Peyer's patch (tissue), 4 donors: ENCODE data around the gene MYO9A. TPM values are rescaled to one million over a fixed set of nuclear protein-coding genes. Genes with fewer than 3 reads are reported as not detected.

Source experiments
- DNase-seq, 3 donors: peaks; one replicate each; pipeline ENCODE4 v3.0.0-alpha.2; 2017 to 2019
- H3K27ac ChIP-seq, 4 donors: fragments of 200-600 bp; sonication (generic); one replicate each; pipeline ENCODE4 v1.5.1; 2016 to 2019
- H3K27me3 ChIP-seq, 2 donors: fragments of 200-600 bp; sonication (generic); one replicate each; pipeline ENCODE4 v1.5.1; 2019
- H3K36me3 ChIP-seq, 3 donors: fragments of 200-600 bp; sonication (generic); one replicate each; pipeline ENCODE4 v1.5.1; 2016 to 2019
- H3K4me1 ChIP-seq, 4 donors: fragments of 200-600 bp; sonication (generic); one replicate each; pipeline ENCODE4 v1.5.1; 2016 to 2019
- H3K4me3 ChIP-seq, 4 donors: fragments of 200-600 bp; sonication (generic); 1 replicate in 3 of 4; 2 replicates in 1 of 4; pipeline ENCODE4 v1.5.1; 2016 to 2019; ENCODE audit warnings: mild to moderate bottlenecking in 1 of 4
- H3K9me3 ChIP-seq, 4 donors: fragments of 200-600 bp; sonication (generic); one replicate each; pipeline ENCODE4 v1.5.1; 2016 to 2019; ENCODE audit warnings: mild to moderate bottlenecking in 1 of 4
- CTCF ChIP-seq, 6 experiments: fragments of 450-650 bp in 4 of 6; fragments of 200-600 bp in 2 of 6; sonication (generic) in 1 of 6; IDR thresholded peaks; one replicate each; pipeline ENCODE4 v1.5.1; 2017 to 2019; ENCODE audit warnings: antibody characterized with exemption in 6 of 6, mild to moderate bottlenecking in 3 of 6, moderate library complexity in 1 of 6
- POLR2A ChIP-seq, 2 donors: fragments of 450-650 bp; IDR thresholded peaks; one replicate each; pipeline ENCODE4 v1.5.1; 2017; ENCODE audit warnings: antibody characterized with exemption in 2 of 2, mild to moderate bottlenecking in 2 of 2, moderate library complexity in 2 of 2
- total RNA-seq, 4 donors: library from RNA; depleted of rRNA; stranded (reverse); fragments of >200 nt; gene quantifications; one replicate each; pipeline ENCODE4 v1.1.0, GENCODE V29; 2016

The MYO9A gene
- total RNA-seq, 4 donors from 2014 or later: 28.2 to 47.3 (median 39.3) TPM

DNA sequence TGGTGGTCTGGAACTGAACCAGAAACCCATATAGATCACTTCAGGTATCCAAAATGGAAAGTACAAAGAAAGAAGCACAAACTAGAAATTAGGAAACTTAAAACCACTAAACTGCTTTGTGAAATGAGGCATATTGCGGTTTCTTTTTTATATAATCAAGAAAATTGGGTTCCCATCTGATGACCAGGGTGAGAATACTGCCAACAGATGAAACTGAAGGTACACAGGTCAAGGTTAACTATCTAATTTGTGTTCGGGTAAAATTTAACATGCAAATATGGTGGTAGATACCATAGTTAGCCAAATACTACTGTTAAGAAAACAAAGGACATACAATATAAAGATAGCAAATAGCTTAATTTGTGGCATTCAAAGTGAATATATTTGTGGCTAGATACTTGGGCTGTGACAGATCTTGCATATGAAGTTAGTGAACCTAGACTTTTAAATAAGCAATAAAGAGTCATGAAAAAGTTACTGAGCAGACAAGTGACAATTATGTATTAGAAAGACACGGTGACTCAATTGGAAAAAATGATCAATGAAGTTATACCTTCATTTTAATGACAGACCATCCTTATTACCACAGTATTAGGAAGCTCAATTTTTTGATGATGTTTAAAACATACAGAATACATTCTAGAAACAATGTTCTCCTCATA is 180.2 kb downstream of the MYO9A start:
- no peak overlapping the region for H3K27ac ChIP-seq
- no peak overlapping the region for H3K4me3 ChIP-seq
- no peak for DNase-seq
- no peaks in the 10 kb centered on the region for H3K27me3 ChIP-seq
- no peaks in the 10 kb centered on the region for H3K9me3 ChIP-seq
- peaks cover 0 to 23% (median 0%) of the 10 kb centered on the region in 3 donors for H3K36me3 ChIP-seq
- no peaks in the 10 kb centered on the region for H3K4me1 ChIP-seq
- TF ChIP-seq POLR2A (IDR thresholded peaks at IDR 0.05): no peak

DNA sequence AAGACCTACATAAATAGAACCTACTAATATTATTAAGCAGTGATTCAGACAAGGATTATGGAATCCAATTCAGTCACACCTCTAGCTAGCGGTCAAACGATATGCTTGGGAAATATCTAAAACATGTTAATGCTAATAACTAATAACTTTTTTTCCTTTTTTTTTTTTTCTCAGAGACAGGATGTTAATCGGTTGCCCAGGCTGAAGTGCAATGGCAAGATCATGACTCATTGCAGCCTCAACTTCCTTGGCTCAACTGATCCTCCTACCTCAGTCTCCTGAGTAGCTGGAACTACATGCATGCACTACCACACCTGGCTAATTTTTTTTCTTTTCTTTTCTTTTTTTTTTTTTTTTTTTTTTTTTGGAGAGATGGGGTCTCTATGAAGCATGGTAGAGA is 183.5 kb downstream of the MYO9A start:
- DNase-seq: no peak
- Histone ChIP-seq H3K27me3 (no peaks in the 10 kb centered on the region), H3K9me3 (peaks cover 0 to 21% (median 4%) of the 10 kb centered on the region in 4 donors), H3K4me1 (no peaks in the 10 kb centered on the region), H3K4me3 (no peak overlapping the region), H3K27ac (no peak overlapping the region), H3K36me3 (peaks cover 0 to 48% (median 3%) of the 10 kb centered on the region in 3 donors)
- TF ChIP-seq CTCF (IDR thresholded peaks at IDR 0.05) (no peak), POLR2A (IDR thresholded peaks at IDR 0.05) (no peak)

- no peak for TF ChIP-seq POLR2A (IDR thresholded peaks at IDR 0.05)
- TF ChIP-seq CTCF (IDR thresholded peaks at IDR 0.05): no peak
- DNase-seq: no peak
- Histone ChIP-seq H3K27me3 (no peaks in the 10 kb centered on the region), H3K36me3 (peaks cover 0 to 45% (median 3%) of the 10 kb centered on the region in 3 donors), H3K4me3 (no peak overlapping the region), H3K27ac (no peak overlapping the region), H3K4me1 (no peaks in the 10 kb centered on the region), H3K9me3 (peaks cover 0 to 21% (median 4%) of the 10 kb centered on the region in 4 donors)
Measured at GRCh38 chr15:71932689-71933088, 185.3 kb downstream of the MYO9A start.

GRCh38 chr15:71931261-71931660 is 186.7 kb downstream of the MYO9A start:
- Histone ChIP-seq H3K4me3 (no peak overlapping the region), H3K9me3 (peaks cover 0 to 21% (median 4%) of the 10 kb centered on the region in 4 donors), H3K4me1 (no peaks in the 10 kb centered on the region), H3K27ac (no peak overlapping the region), H3K36me3 (peaks cover 0 to 43% (median 3%) of the 10 kb centered on the region in 3 donors), H3K27me3 (no peaks in the 10 kb centered on the region)
- DNase-seq: no peak
- TF ChIP-seq CTCF (IDR thresholded peaks at IDR 0.05): no peak
- no peak for TF ChIP-seq POLR2A (IDR thresholded peaks at IDR 0.05)

DNA sequence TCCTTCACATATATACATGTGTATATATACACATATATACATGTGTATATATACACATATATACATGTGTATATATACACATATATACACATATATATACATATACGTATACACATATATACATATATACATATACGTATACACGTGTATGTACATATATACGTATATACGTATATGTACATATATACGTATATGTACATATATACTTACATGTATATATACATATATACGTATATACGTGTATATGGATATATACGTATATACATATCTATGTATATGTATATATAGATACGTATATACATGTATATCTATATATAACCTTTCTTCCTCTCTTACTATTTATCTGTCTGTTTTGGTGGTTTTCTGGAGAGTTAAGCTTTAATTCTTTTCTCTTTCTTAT is 192.8 kb downstream of the MYO9A start:
- no peak overlapping the region for H3K4me3 ChIP-seq
- no peaks in the 10 kb centered on the region for H3K9me3 ChIP-seq
- no peaks in the 10 kb centered on the region for H3K27me3 ChIP-seq
- DNase-seq: no peak
- no peaks in the 10 kb centered on the region for H3K36me3 ChIP-seq
- no peaks in the 10 kb centered on the region for H3K4me1 ChIP-seq
- no peak overlapping the region for H3K27ac ChIP-seq
- no peak for TF ChIP-seq CTCF (IDR thresholded peaks at IDR 0.05)
- no peak for TF ChIP-seq POLR2A (IDR thresholded peaks at IDR 0.05)

DNA sequence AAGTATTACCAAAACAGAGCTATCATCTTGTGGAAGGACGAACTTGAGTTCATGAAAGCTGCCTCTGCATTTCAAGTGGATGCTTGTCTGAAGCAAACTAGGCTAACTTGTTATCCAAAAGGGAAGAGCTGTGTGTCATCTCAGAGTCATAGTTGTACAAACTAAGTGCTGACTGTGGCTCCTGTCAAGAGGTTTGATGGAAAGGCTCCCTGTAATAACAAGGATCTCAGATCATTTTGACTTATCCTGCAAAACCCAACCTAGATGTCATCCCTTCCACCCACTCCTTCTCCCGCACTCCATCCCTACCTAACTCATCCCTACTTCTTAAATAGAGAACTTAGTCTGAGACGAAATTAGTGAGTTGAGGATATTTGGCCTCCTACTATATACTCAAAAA is 196.8 kb downstream of the MYO9A start:
- no peaks in the 10 kb centered on the region for H3K36me3 ChIP-seq
- TF ChIP-seq POLR2A (IDR thresholded peaks at IDR 0.05) (no peak), CTCF (IDR thresholded peaks at IDR 0.05) (no peak)
- no peaks in the 10 kb centered on the region for H3K4me1 ChIP-seq
- H3K9me3 ChIP-seq: no peaks in the 10 kb centered on the region
- H3K27me3 ChIP-seq: no peaks in the 10 kb centered on the region
- DNase-seq: no peak
- no peak overlapping the region for H3K4me3 ChIP-seq
- no peak overlapping the region for H3K27ac ChIP-seq
